GM23248 (cell line): ENCODE results near the gene SAPCD2.

Source experiments
- EZH2 ChIP-seq: fragments of 200-600 bp; sonication (generic); IDR thresholded peaks from 2 replicates; pipeline ENCODE4 v1.6.1; 2018; ENCODE audit warnings: antibody characterized with exemption, mild to moderate bottlenecking; ENCODE audit not compliant: insufficient read depth, poor library complexity, severe bottlenecking
- EZH2phosphoT487 ChIP-seq: fragments of 200-600 bp; sonication (generic); IDR thresholded peaks from 2 replicates; pipeline ENCODE4 v1.6.1; 2018; ENCODE audit warnings: antibody characterized with exemption, moderate library complexity, mild to moderate bottlenecking, low read depth; ENCODE audit not compliant: insufficient read depth

GRCh38 chr9:137110911-137111787 lies 40.8 kb upstream of the SAPCD2 start:
- no peak for TF ChIP-seq EZH2
- TF ChIP-seq EZH2phosphoT487 = no peak
